ENCODE results near the gene TEKT2. TPM values are rescaled to one million over a fixed set of nuclear protein-coding genes. Genes with fewer than 3 reads are reported as not detected.

TEKT2 gene
- total RNA-seq, 2 experiments from 2014 or later = not detected

- Mint-ChIP-seq H3K27me3 (ENCODE audit: low read depth) (no peaks in the 10 kb centered on the region), H3K9me3 (ENCODE audit: insufficient read depth) (no peaks in the 10 kb centered on the region), H3K27ac (peak overlapping the region; percentile 13), H3K4me1 (ENCODE audit: low read depth) (peaks cover 42% of the 10 kb centered on the region), H3K36me3 (ENCODE audit: low read depth) (no peaks in the 10 kb centered on the region), H3K4me3 (no peak overlapping the region)
- no peak for ATAC-seq
- no peak for DNase-seq
- POLR2A ChIA-PET = interaction anchor here (0.6 kb wide), 1 partner anchor 39 kb away, joined by 3 read pairs; no protein-coding TSS in a partner anchor
- CTCF ChIA-PET = interaction anchor here (0.7 to 21.8 kb wide), 3 partner anchors 11 to 175 kb away, joined by 3 to 349 read pairs (median 4); no protein-coding TSS in a partner anchor
Observed at GRCh38 chr1:36111151-36111550, 27.3 kb downstream of the TEKT2 start.

GRCh38 chr1:36112823-36113222 is 28.9 kb downstream of the TEKT2 start:
- CTCF ChIA-PET = interaction anchor here (21.8 kb wide), 1 partner anchor 21 kb away, joined by 349 read pairs; no protein-coding TSS in a partner anchor
- Mint-ChIP-seq H3K27me3 (ENCODE audit: low read depth) (no peaks in the 10 kb centered on the region), H3K4me1 (ENCODE audit: low read depth) (peaks cover 39% of the 10 kb centered on the region), H3K27ac (no peak overlapping the region), H3K4me3 (no peak overlapping the region), H3K9me3 (ENCODE audit: insufficient read depth) (no peaks in the 10 kb centered on the region), H3K36me3 (ENCODE audit: low read depth) (no peaks in the 10 kb centered on the region)
- DNase-seq (no peak), ATAC-seq (no peak)
- POLR2A ChIA-PET = interaction anchor here (0.6 to 0.9 kb wide), 2 partner anchors 10 to 1602 kb away, joined by 3 to 4 read pairs; no protein-coding TSS in a partner anchor

- Mint-ChIP-seq H3K4me3 (no peak overlapping the region), H3K36me3 (ENCODE audit: low read depth) (no peaks in the 10 kb centered on the region), H3K27me3 (ENCODE audit: low read depth) (no peaks in the 10 kb centered on the region), H3K27ac (no peak overlapping the region), H3K9me3 (ENCODE audit: insufficient read depth) (no peaks in the 10 kb centered on the region), H3K4me1 (ENCODE audit: low read depth) (peaks cover 23% of the 10 kb centered on the region)
- DNase-seq (no peak), ATAC-seq (no peak)
- ChIA-PET POLR2A (no interaction called here), CTCF (no interaction called here)
Observed at GRCh38 chr1:36114371-36114770, 30.5 kb downstream of the TEKT2 start.

- Mint-ChIP-seq H3K27ac (no peak overlapping the region), H3K9me3 (ENCODE audit: insufficient read depth) (no peaks in the 10 kb centered on the region), H3K27me3 (ENCODE audit: low read depth) (peaks cover 2% of the 10 kb centered on the region), H3K4me3 (no peak overlapping the region), H3K36me3 (ENCODE audit: low read depth) (no peaks in the 10 kb centered on the region), H3K4me1 (ENCODE audit: low read depth) (peaks cover 18% of the 10 kb centered on the region)
- no peak for DNase-seq
- ChIA-PET POLR2A (interaction anchor here (1.0 to 1.2 kb wide), 2 partner anchors 20 to 34 kb away, joined by 3 to 4 read pairs; partner anchors contain the start of gene TRAPPC3), CTCF (interaction anchor here (0.8 to 2.4 kb wide), 4 partner anchors 13 to 34 kb away, joined by 3 to 7 read pairs (median 4); partner anchors contain the start of gene TRAPPC3)
- no peak for ATAC-seq
Observed at GRCh38 chr1:36115200-36115669, 31.3 kb downstream of the TEKT2 start.

GRCh38 chr1:36115931-36116330 is 32.0 kb downstream of the TEKT2 start:
- Mint-ChIP-seq H3K4me3 (no peak overlapping the region), H3K4me1 (ENCODE audit: low read depth) (peaks cover 12% of the 10 kb centered on the region), H3K9me3 (ENCODE audit: insufficient read depth) (no peaks in the 10 kb centered on the region), H3K36me3 (ENCODE audit: low read depth) (no peaks in the 10 kb centered on the region), H3K27me3 (ENCODE audit: low read depth) (peaks cover 2% of the 10 kb centered on the region), H3K27ac (no peak overlapping the region)
- ATAC-seq (no peak), DNase-seq (no peak)
- POLR2A ChIA-PET = interaction anchor here (1.0 to 1.2 kb wide), 2 partner anchors 19 to 33 kb away, joined by 3 to 4 read pairs; partner anchors contain the start of gene TRAPPC3
- CTCF ChIA-PET = interaction anchor here (0.8 to 2.4 kb wide), 4 partner anchors 14 to 34 kb away, joined by 3 to 7 read pairs (median 4); partner anchors contain the start of gene TRAPPC3

- H3K36me3 Mint-ChIP-seq (ENCODE audit: low read depth) = no peaks in the 10 kb centered on the region
- no peak for ATAC-seq
- no peak overlapping the region for H3K4me3 Mint-ChIP-seq
- POLR2A ChIA-PET = no interaction called here
- H3K27ac Mint-ChIP-seq = no peak overlapping the region
- peaks cover 4% of the 10 kb centered on the region for H3K27me3 Mint-ChIP-seq (ENCODE audit: low read depth)
- CTCF ChIA-PET = interaction anchor here (1.0 to 3.6 kb wide), 7 partner anchors 16 to 183 kb away, joined by 3 to 39 read pairs (median 4); partner anchors contain the start of gene TRAPPC3
- H3K9me3 Mint-ChIP-seq (ENCODE audit: insufficient read depth) = no peaks in the 10 kb centered on the region
- no peak for DNase-seq
- peaks cover 4% of the 10 kb centered on the region for H3K4me1 Mint-ChIP-seq (ENCODE audit: low read depth)
Observed at GRCh38 chr1:36116901-36117300, 33.0 kb downstream of the TEKT2 start.

GRCh38 chr1:36118447-36119204 is 34.7 kb downstream of the TEKT2 start:
- no peak overlapping the region for H3K27ac Mint-ChIP-seq

GRCh38 chr1:36119456-36119855 is 35.6 kb downstream of the TEKT2 start:
- Mint-ChIP-seq H3K36me3 (ENCODE audit: low read depth) (no peaks in the 10 kb centered on the region), H3K4me1 (ENCODE audit: low read depth) (peaks cover 11% of the 10 kb centered on the region), H3K4me3 (no peak overlapping the region), H3K27ac (no peak overlapping the region), H3K9me3 (ENCODE audit: insufficient read depth) (no peaks in the 10 kb centered on the region), H3K27me3 (ENCODE audit: low read depth) (peaks cover 27% of the 10 kb centered on the region)
- no peak for DNase-seq
- ATAC-seq = no peak
- ChIA-PET POLR2A (interaction anchor here (1.1 kb wide), 1 partner anchor 15 kb away, joined by 5 read pairs; no protein-coding TSS in a partner anchor), CTCF (interaction anchor here (1.1 to 3.6 kb wide), 4 partner anchors 15 to 236 kb away, joined by 3 to 39 read pairs (median 4); partner anchors contain the start of gene AGO1)

More at GRCh38 chr1:36118447-36119204, 34.7 kb downstream of the TEKT2 start:
- ChIA-PET POLR2A (interaction anchor here (0.6 to 1.1 kb wide), 4 partner anchors 11 to 204 kb away, joined by 3 to 5 read pairs (median 3); no protein-coding TSS in a partner anchor), CTCF (interaction anchor here (0.6 to 3.6 kb wide), 7 partner anchors 16 to 235 kb away, joined by 3 to 39 read pairs (median 4); partner anchors contain the start of gene AGO1)
- ATAC-seq (no peak), DNase-seq (no peak)
- H3K27me3 Mint-ChIP-seq (ENCODE audit: low read depth) = peaks cover 20% of the 10 kb centered on the region
- no peaks in the 10 kb centered on the region for H3K9me3 Mint-ChIP-seq (ENCODE audit: insufficient read depth)
- H3K4me3 Mint-ChIP-seq = no peak overlapping the region
- no peaks in the 10 kb centered on the region for H3K36me3 Mint-ChIP-seq (ENCODE audit: low read depth)
- H3K4me1 Mint-ChIP-seq (ENCODE audit: low read depth) = peaks cover 8% of the 10 kb centered on the region

GRCh38 chr1:36122062-36123030 is 38.5 kb downstream of the TEKT2 start:
- ChIA-PET CTCF (no interaction called here), POLR2A (no interaction called here)
- Mint-ChIP-seq H3K27me3 (ENCODE audit: low read depth) (peaks cover 41% of the 10 kb centered on the region), H3K4me3 (no peak overlapping the region), H3K27ac (no peak overlapping the region), H3K9me3 (ENCODE audit: insufficient read depth) (no peaks in the 10 kb centered on the region), H3K36me3 (ENCODE audit: low read depth) (no peaks in the 10 kb centered on the region), H3K4me1 (ENCODE audit: low read depth) (peaks cover 20% of the 10 kb centered on the region)
- ATAC-seq (no peak), DNase-seq (no peak)

- ATAC-seq (peak; percentile 40), DNase-seq (peak; percentile 31)
- Mint-ChIP-seq H3K36me3 (ENCODE audit: low read depth) (no peaks in the 10 kb centered on the region), H3K27me3 (ENCODE audit: low read depth) (peaks cover 41% of the 10 kb centered on the region), H3K9me3 (ENCODE audit: insufficient read depth) (no peaks in the 10 kb centered on the region), H3K4me3 (no peak overlapping the region), H3K4me1 (ENCODE audit: low read depth) (peaks cover 20% of the 10 kb centered on the region), H3K27ac (peak overlapping the region; percentile 47)
- CTCF ChIA-PET = no interaction called here
- POLR2A ChIA-PET = no interaction called here
Observed at GRCh38 chr1:36123356-36123755, 39.5 kb downstream of the TEKT2 start.
